ENCODE data around the gene NOSTRIN. TPM values are rescaled to one million over a fixed set of nuclear protein-coding genes. Genes with fewer than 3 reads are reported as not detected.

Gene NOSTRIN
- total RNA-seq, 1 donor from 2014 or later: 0.98 TPM

- DNase-seq (ENCODE audit: low spot score in 2 of 2, unreplicated experiment in 2 of 2): no peak
- Mint-ChIP-seq H3K27ac (no peak overlapping the region), H3K9me3 (no peaks in the 10 kb centered on the region), H3K27me3 (ENCODE audit: low read depth) (no peaks in the 10 kb centered on the region), H3K36me3 (no peaks in the 10 kb centered on the region), H3K4me1 (peaks cover 5% of the 10 kb centered on the region), H3K4me3 (no peak overlapping the region)
- no peak for TF ChIP-seq CTCF (IDR thresholded peaks at IDR 0.05; ENCODE audit: unreplicated experiment)
Observed at GRCh38 chr2:168821577-168821976, 19.1 kb downstream of the NOSTRIN start.

- TF ChIP-seq CTCF (IDR thresholded peaks at IDR 0.05; ENCODE audit: unreplicated experiment): no peak
- no peak for DNase-seq (ENCODE audit: low spot score in 2 of 2, unreplicated experiment in 2 of 2)
- H3K36me3 Mint-ChIP-seq: no peaks in the 10 kb centered on the region
- no peak overlapping the region for H3K27ac Mint-ChIP-seq
- H3K27me3 Mint-ChIP-seq (ENCODE audit: low read depth): no peaks in the 10 kb centered on the region
- H3K4me3 Mint-ChIP-seq: no peak overlapping the region
- no peaks in the 10 kb centered on the region for H3K9me3 Mint-ChIP-seq
- peaks cover 5% of the 10 kb centered on the region for H3K4me1 Mint-ChIP-seq
Observed at GRCh38 chr2:168821992-168822391, 19.6 kb downstream of the NOSTRIN start.

DNA sequence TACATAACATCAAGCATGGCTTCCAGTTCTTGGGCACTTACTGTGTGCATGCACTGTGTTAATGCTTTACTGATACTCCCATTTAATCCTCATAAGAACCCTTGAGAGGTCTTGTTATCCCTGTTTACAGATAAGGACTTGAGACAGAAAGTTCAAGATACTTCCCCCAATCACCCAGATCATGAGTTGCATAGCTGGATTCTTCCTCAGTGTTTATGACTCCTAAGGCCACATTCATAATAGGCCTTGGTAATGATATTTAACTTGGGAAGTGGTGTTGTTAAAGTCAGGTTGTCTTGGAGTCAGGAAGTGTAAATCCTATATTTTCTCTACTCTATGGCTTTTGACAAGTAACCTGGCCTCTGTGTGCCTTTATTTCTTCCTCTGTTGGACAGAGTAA, 22.7 kb downstream of the NOSTRIN start:
- Mint-ChIP-seq H3K27ac (no peak overlapping the region), H3K4me3 (no peak overlapping the region), H3K9me3 (no peaks in the 10 kb centered on the region), H3K4me1 (no peaks in the 10 kb centered on the region), H3K27me3 (ENCODE audit: low read depth) (no peaks in the 10 kb centered on the region), H3K36me3 (no peaks in the 10 kb centered on the region)
- TF ChIP-seq CTCF (IDR thresholded peaks at IDR 0.05; ENCODE audit: unreplicated experiment): no peak
- no peak for DNase-seq (ENCODE audit: low spot score in 2 of 2, unreplicated experiment in 2 of 2)

DNA sequence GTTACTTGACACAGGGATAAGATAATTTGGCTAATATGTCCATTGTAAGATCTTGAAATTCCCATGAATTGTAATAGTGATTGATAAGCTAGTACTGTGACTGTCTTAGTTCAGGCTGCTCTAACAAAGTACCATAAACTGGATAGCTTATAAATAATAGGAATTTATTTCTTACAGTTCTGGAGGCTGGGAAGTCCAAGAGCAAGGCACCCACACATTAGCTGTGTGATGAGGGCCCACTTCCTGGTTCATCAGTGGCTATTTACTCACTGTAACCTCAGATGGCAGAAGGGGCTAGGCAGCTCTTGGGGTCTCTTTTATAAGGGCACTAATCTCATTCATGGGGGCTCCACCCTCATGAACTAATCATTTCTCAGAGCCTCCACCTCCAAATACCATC, 28.5 kb downstream of the NOSTRIN start:
- H3K27me3 Mint-ChIP-seq (ENCODE audit: low read depth): no peaks in the 10 kb centered on the region
- H3K4me3 Mint-ChIP-seq: no peak overlapping the region
- no peak overlapping the region for H3K27ac Mint-ChIP-seq
- H3K4me1 Mint-ChIP-seq: no peaks in the 10 kb centered on the region
- H3K9me3 Mint-ChIP-seq: peaks cover 5% of the 10 kb centered on the region
- no peak for DNase-seq (ENCODE audit: low spot score in 2 of 2, unreplicated experiment in 2 of 2)
- no peak for TF ChIP-seq CTCF (IDR thresholded peaks at IDR 0.05; ENCODE audit: unreplicated experiment)
- H3K36me3 Mint-ChIP-seq: peaks cover 3% of the 10 kb centered on the region

DNA sequence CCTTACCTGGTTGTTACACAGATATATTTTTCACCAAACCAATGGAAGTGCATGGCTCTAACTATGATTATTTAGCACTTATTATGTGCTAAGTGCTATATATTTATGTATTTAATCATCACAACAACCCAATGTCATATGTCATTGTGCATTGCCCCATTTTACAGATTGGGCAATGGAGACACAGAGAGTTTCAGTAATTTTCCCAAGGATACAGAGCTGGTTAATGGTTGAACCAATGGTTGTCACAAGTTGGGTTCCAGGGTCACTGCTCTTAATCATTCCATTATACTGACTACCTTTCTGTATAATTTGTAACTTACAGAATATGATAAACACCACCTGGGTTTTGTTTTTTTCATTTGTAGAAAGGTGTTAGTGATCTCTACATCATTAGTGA, 29.2 kb downstream of the NOSTRIN start:
- H3K4me3 Mint-ChIP-seq: no peak overlapping the region
- H3K36me3 Mint-ChIP-seq: peaks cover 3% of the 10 kb centered on the region
- no peak for DNase-seq (ENCODE audit: low spot score in 2 of 2, unreplicated experiment in 2 of 2)
- no peak overlapping the region for H3K27ac Mint-ChIP-seq
- TF ChIP-seq CTCF (IDR thresholded peaks at IDR 0.05; ENCODE audit: unreplicated experiment): no peak
- no peaks in the 10 kb centered on the region for H3K4me1 Mint-ChIP-seq
- peaks cover 5% of the 10 kb centered on the region for H3K9me3 Mint-ChIP-seq
- H3K27me3 Mint-ChIP-seq (ENCODE audit: low read depth): no peaks in the 10 kb centered on the region

DNA sequence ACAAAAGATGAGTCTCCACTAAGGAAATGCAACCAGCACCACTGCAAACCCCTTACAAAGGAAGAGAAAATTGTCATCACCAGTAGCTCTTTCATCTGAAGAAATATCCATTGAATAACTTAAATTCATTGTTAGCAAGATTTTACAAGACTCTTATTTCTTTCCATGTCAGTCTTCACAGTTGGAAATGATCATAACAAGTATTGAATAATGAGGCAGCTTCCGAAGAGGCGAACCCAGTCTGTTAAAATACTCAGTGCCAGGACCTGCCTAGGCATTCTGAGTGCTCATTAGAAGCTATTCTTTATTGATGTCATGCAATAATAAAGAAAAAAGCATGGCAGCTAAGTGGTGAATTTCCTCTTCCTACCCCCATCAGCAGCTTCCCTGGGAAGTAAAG, 33.5 kb downstream of the NOSTRIN start:
- Mint-ChIP-seq H3K4me3 (no peak overlapping the region), H3K27ac (no peak overlapping the region), H3K36me3 (no peaks in the 10 kb centered on the region), H3K4me1 (no peaks in the 10 kb centered on the region), H3K9me3 (peaks cover 9% of the 10 kb centered on the region), H3K27me3 (ENCODE audit: low read depth) (no peaks in the 10 kb centered on the region)
- DNase-seq (ENCODE audit: low spot score in 2 of 2, unreplicated experiment in 2 of 2): no peak
- no peak for TF ChIP-seq CTCF (IDR thresholded peaks at IDR 0.05; ENCODE audit: unreplicated experiment)

Measured in mesothelial cell of epicardium (in vitro differentiated cells).